GM21619 (cell line): Measurements from ENCODE around the gene TGFBRAP1.
"Not testable (repeated sequence)": the region's sequence is repeated elsewhere in the genome, so short reads cannot be mapped to it uniquely, and the experiment has no call there.

Source experiments
- ATAC-seq: cut with Tn5 transposase; IDR thresholded peaks from one replicate; pipeline ENCODE4 v1.9.1; 2021; ENCODE audit not compliant: unreplicated experiment

TGFBRAP1 gene

GRCh38 chr2:105278654-105279053, 50.9 kb downstream of the TGFBRAP1 start:
- ATAC-seq = no peak

GRCh38 chr2:105274046-105274445, 55.5 kb downstream of the TGFBRAP1 start:
- ATAC-seq = no peak

- no peak for ATAC-seq
Measured at GRCh38 chr2:105272176-105272575, 57.4 kb downstream of the TGFBRAP1 start.

GRCh38 chr2:105271393-105272045, 58.0 kb downstream of the TGFBRAP1 start:
- no peak for ATAC-seq

- no peak for ATAC-seq
Measured at GRCh38 chr2:105269426-105269825, 60.1 kb downstream of the TGFBRAP1 start.

- ATAC-seq = no peak
Measured at GRCh38 chr2:105262651-105263091, 66.9 kb downstream of the TGFBRAP1 start.

- ATAC-seq = no peak
Measured at GRCh38 chr2:105261061-105261460, 68.5 kb downstream of the TGFBRAP1 start.

GRCh38 chr2:105258835-105259350, 70.6 kb downstream of the TGFBRAP1 start:
- ATAC-seq = no peak

- ATAC-seq = no peak
Measured at GRCh38 chr2:105257981-105258380, 71.6 kb downstream of the TGFBRAP1 start.

GRCh38 chr2:105256431-105257047, 73.0 kb downstream of the TGFBRAP1 start:
- ATAC-seq = no peak

GRCh38 chr2:105255979-105256378, 73.6 kb downstream of the TGFBRAP1 start:
- no peak for ATAC-seq

GRCh38 chr2:105254531-105255210, 74.9 kb downstream of the TGFBRAP1 start:
- ATAC-seq = no peak

- ATAC-seq = no peak
Measured at GRCh38 chr2:105252271-105252670, 77.3 kb downstream of the TGFBRAP1 start.

GRCh38 chr2:105251016-105251648, 78.4 kb downstream of the TGFBRAP1 start:
- not testable (repeated sequence) for ATAC-seq

GRCh38 chr2:105249891-105250290, 79.6 kb downstream of the TGFBRAP1 start:
- ATAC-seq = no peak

- no peak for ATAC-seq
Measured at GRCh38 chr2:105249181-105249580, 80.4 kb downstream of the TGFBRAP1 start.

- no peak for ATAC-seq
Measured at GRCh38 chr2:105248316-105249070, 81.0 kb downstream of the TGFBRAP1 start.

GRCh38 chr2:105244451-105244850, 85.1 kb downstream of the TGFBRAP1 start:
- ATAC-seq = no peak

GRCh38 chr2:105243961-105244360, 85.6 kb downstream of the TGFBRAP1 start:
- ATAC-seq = no peak

- ATAC-seq = no peak
Measured at GRCh38 chr2:105242286-105242993, 87.1 kb downstream of the TGFBRAP1 start.
